Aorta (tissue), 5 donors: ENCODE measurements around the gene MYBPH. TPM values are rescaled to one million over a fixed set of nuclear protein-coding genes. Genes with fewer than 3 reads are reported as not detected.
A peak's percentile ranks its signal among the peaks of the same experiment; 100 is the strongest.

Experiments used
- ATAC-seq: fragments of 200-7000 bp; cut with Tn5 transposase; one replicate; pipeline ENCODE4 v1.9.1; 2022; ENCODE audit warnings: moderate library complexity; ENCODE audit not compliant: low FRiP score
- DNase-seq, 2 donors: peaks; one replicate each; pipeline ENCODE4 v3.0.0-alpha.2; 2020
- H3K27ac ChIP-seq, 2 donors: one replicate each; pipeline ENCODE4 v1.5.1; 2013; ENCODE audit warnings: low read length in 2 of 2, mild to moderate bottlenecking in 2 of 2, moderate library complexity in 2 of 2, control low read depth in 1 of 2, inconsistent platforms in 1 of 2, low read depth in 1 of 2
- H3K27me3 ChIP-seq, 2 donors: one replicate each; pipeline ENCODE4 v1.6.1; 2013; ENCODE audit warnings: control low read depth in 1 of 2, low read length in 1 of 2, mild to moderate bottlenecking in 1 of 2, moderate library complexity in 1 of 2; ENCODE audit not compliant: insufficient read depth in 2 of 2, control insufficient read depth in 1 of 2
- H3K36me3 ChIP-seq, 2 donors: one replicate each; pipeline ENCODE4 v1.6.1; 2013; ENCODE audit warnings: control low read depth in 1 of 2, low read length in 1 of 2, mild to moderate bottlenecking in 1 of 2; ENCODE audit not compliant: insufficient read depth in 2 of 2, control insufficient read depth in 1 of 2
- H3K4me1 ChIP-seq, 2 donors: one replicate each; pipeline ENCODE4 v1.6.1; 2013; ENCODE audit warnings: low read length in 2 of 2, control low read depth in 1 of 2, mild to moderate bottlenecking in 1 of 2, moderate library complexity in 1 of 2; ENCODE audit not compliant: insufficient read depth in 2 of 2, control insufficient read depth in 1 of 2
- H3K4me3 ChIP-seq, 2 donors: one replicate each; pipeline ENCODE4 v1.5.1; 2013; ENCODE audit warnings: low read length in 2 of 2, control low read depth in 1 of 2, mild to moderate bottlenecking in 1 of 2
- H3K9me3 ChIP-seq: one replicate; pipeline ENCODE4 v1.6.1; 2013; ENCODE audit warnings: mild to moderate bottlenecking, low read length; ENCODE audit not compliant: control insufficient read depth
- WGBS, 2 donors: extraction: QIAGEN DNeasy Blood & Tissue Kit; methylation state at CpG; one replicate each; pipeline ENCODE4 v1.1.7; 2013; 5-methylcytosine and 5-hydroxymethylcytosine counted together
- intact Hi-C, 2 donors: fragments of 100-400 bp; cut with DNase I; formaldehyde crosslinking; loops; one replicate each; pipeline versions ENCODE4 v1.14.2 to v1.15.0; 2022
- polyA plus RNA-seq, 2 donors: library from polyadenylated mRNA; stranded (reverse); fragments of 200-250 nt; gene quantifications; one replicate each; pipeline ENCODE4 v1.2.3, GENCODE V29; 2013
- total RNA-seq, 2 donors: library from RNA; stranded (reverse); fragmentation: NEBNext Ultra II Directional; extraction: Animal tissue kit (Norgen Biotek cat#: 25700); gene quantifications; one replicate each; pipeline ENCODE4 v1.2.1, GENCODE V29; 2021
- donor health status: healthy with polysubstance abuse.
- donor health status: Bipolar disorder and iron deficiency.
- donor health status: DM: no; HTN: no; CAD: no.
- donor health status: DM: no; HTN: no; CAD: no.
- donor health status: DM: yes; HTN: yes; CAD: no.

The MYBPH gene
- total and polyA plus RNA-seq, 4 donors, result not detected

DNA sequence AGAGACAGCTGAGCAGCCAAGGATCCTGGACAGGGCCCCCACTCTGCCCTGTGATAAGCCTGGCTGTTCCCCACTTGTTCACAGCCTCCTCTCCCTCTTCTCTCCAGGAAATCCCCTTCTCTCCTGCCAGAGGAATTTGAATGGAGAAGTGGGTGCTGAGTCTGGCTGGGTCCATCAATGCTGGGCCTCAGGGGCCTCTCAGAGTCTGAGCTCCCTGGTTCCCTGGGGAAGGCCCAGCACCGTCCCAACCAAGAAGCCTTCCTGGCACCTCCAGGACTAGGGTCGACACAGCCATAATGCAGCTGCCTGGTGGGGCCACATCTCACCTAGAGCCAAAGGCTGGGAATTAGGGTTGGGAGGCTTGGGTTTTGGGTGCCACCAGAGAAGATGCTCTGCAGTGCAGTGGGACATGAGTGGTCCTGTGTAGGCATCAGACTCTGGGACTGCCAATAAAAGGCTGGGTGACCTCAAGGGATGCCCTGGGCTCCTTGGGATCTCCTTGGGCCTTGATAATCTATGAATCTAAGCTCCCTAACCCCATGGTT, 2.5 kb downstream of the MYBPH start:
- DNase-seq, result peak in 1 of 2 donors; percentile 40
- no peak for ATAC-seq
- Histone ChIP-seq H3K27me3 (no peaks in the 10 kb centered on the region), H3K36me3 (no peaks in the 10 kb centered on the region), H3K4me1 (no peaks in the 10 kb centered on the region), H3K4me3 (no peak overlapping the region), H3K9me3 (no peaks in the 10 kb centered on the region), H3K27ac (no peak overlapping the region)
- intact Hi-C loops, result loop anchor here (5.0 kb wide), 2 partner anchors 131 to 136 kb away; no protein-coding TSS in a partner anchor
- WGBS, 2 donors, result 82 to 84% methylated on average over 2 of the region's 2 CpGs

DNA sequence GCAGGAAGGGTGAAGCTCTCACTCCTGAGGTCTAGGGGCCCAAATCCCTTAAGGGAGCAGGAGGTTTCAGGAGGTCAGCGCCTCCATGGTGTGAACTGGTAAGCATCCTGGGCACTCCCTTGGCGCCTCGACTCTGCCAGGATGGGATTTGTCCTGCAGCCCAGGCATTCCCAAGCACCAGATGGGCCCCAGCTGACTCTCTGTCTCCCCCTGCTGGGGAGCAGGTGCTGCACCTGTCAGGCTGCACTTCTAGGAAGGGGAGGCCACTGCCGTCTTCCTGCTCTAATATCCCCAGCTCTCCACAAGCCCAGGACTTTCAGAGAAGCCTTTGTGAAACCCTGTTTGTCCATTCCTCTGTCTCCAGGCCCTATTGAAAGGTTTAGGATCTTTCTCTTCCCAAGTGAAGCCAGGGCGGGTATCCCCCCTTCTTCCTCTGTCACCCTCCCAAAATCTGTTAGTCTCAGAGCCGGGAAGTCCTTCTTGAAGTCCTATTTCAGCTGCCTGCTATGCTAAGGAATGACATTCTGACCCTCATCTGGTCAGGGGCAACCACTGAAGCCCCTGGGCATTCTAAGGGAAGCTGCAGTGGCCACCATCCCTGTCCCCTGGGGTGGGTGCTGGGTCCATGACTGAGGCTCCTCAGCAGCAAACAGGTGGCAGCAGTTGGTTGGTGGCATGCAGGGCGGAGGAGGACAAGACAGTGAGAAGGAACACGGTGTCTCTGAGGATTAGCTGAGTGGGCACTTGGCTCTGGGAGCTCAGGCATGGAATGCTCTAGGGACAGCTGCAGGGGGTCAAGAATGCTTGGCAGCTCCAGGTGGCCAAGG, 3.2 kb downstream of the MYBPH start:
- Histone ChIP-seq H3K9me3 (no peaks in the 10 kb centered on the region), H3K27ac (no peak overlapping the region), H3K4me1 (no peaks in the 10 kb centered on the region), H3K27me3 (no peaks in the 10 kb centered on the region), H3K4me3 (no peak overlapping the region), H3K36me3 (no peaks in the 10 kb centered on the region)
- ATAC-seq (no peak), DNase-seq (peak; percentile 66 to 82)
- WGBS, 2 donors, result 54 to 62% methylated on average over 7 to 8 of the region's 8 CpGs
- intact Hi-C loops, result loop anchor here (5.0 kb wide), 2 partner anchors 130 to 135 kb away; no protein-coding TSS in a partner anchor

DNA sequence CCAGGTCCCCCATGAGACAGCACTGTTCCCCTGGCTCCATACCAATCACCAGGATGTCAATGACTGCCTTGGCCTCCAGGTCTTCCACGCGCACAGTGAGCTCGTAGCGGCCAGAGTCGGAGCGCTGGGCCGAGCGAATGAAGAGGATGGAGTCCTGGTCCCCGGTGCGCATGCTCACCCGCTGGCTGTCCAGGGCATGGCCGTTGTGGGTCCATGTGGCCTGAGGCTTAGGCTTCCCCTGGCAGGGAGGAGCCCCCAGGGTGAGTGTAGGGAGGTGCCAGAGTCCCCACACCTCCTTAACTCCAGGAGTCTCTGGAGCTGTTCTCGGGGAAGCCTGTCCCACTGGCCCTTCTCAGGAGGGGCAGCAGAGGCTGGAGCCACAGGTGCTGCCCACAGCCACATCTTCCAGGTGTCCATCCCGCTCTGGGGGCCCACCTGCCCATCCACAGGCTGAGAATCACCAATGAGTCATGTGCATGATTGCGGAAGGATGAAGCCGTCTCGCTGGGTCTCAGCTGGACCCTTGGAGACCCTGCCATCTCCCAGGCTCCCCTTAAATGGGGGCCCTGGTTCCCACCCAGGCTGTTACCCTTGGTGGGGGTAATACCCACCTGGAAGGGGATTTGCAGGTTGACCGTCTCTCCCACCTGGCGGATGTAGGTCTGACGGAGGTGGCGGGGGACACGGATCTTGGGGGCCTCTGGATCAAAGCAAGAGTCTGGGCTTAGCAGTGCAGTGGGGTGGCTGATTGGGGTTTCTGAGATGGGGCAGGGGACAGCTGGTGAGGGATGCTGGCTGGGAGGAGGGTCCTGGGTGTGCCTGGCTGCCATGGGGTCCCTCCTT, 4.1 kb downstream of the MYBPH start:
- Histone ChIP-seq H3K4me3 (no peak overlapping the region), H3K27ac (no peak overlapping the region), H3K9me3 (no peaks in the 10 kb centered on the region), H3K4me1 (no peaks in the 10 kb centered on the region), H3K27me3 (no peaks in the 10 kb centered on the region), H3K36me3 (no peaks in the 10 kb centered on the region)
- intact Hi-C loops, result loop anchor here (5.0 kb wide), 2 partner anchors 129 to 134 kb away; no protein-coding TSS in a partner anchor
- WGBS, 2 donors, result 94% methylated on average over 22 of the region's 22 CpGs
- ATAC-seq (no peak), DNase-seq (peak in 1 of 2 donors; percentile 71)

DNA sequence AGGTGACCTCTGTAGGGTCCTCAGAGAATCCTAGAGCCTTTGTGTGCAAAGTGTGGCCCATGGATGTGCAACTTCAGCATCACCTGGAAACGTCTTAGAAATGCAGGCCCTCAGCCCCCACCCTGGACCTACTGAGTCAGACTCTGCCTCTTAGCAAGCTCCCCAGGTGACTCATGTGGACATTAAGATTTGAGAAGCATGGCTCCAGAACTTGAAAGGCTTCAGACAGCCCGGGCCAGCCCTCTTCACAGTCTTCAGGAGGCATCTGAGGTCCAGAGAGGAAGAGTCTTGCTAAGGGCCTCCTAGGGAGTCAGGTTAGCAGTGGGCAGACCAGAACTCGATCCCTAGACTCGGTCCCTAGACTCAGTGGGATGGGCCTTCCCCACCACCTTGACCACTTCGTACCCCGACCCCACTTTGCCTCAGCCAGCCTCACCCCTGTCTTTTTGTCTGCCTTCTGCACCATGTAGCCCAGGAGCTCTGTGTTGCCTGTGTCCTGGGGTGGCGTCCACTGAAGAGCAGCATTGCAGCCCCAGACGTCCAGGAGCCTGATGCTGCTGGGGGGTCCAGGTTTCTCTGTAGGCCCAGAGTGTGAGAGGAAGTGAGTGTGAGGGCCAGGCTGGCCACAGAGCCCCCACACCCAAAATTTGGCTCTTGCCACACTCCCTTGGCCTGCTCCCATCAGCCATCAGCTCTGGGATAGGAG, 4.8 kb downstream of the MYBPH start:
- H3K9me3 ChIP-seq, result no peaks in the 10 kb centered on the region
- no peaks in the 10 kb centered on the region for H3K27me3 ChIP-seq
- no peak for ATAC-seq
- H3K36me3 ChIP-seq, result no peaks in the 10 kb centered on the region
- no peaks in the 10 kb centered on the region for H3K4me1 ChIP-seq
- 81 to 85% methylated on average over 8 of the region's 8 CpGs for WGBS, 2 donors
- intact Hi-C loops, result loop anchor here (5.0 kb wide), 2 partner anchors 128 to 133 kb away; no protein-coding TSS in a partner anchor
- DNase-seq, result peak in 1 of 2 donors; percentile 34
- no peak overlapping the region for H3K4me3 ChIP-seq
- no peak overlapping the region for H3K27ac ChIP-seq

DNA sequence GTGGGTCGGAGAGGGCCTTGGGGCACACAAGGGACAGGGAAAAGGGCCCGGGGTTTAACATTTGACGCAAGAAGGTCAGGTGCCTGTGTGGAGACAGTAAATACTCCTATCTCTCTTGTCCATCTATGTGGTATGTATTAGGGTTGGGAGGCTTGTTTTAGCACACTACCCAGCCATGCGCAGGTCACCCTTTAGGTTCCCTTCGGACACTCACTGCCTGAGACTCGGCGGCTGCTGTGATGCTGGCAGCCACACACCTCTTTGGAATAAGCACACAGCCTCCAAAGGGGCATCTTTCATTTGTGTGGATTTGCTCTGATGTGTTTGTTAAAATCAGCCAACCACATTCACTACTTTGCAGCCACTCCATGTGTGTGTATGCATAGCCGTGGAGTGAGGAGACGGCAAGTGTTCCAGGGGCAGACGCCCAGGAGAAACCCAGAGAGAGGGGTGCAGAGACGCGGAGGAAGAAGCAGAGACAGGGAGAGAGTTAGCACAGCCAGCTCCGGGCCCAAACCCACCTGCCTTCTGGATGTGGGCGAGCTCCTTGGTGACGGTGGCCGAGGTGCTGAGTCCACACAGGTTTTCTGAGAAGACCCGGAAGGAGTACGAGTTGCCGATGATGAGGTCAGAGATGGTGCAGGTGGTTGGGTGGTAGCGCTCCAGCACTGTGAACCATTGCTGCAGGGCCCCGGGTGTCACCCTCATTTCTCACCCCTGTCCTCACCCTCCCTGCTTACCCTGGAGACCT, 5.7 kb downstream of the MYBPH start:
- Histone ChIP-seq H3K4me3 (no peak overlapping the region), H3K36me3 (no peaks in the 10 kb centered on the region), H3K27ac (no peak overlapping the region), H3K27me3 (no peaks in the 10 kb centered on the region), H3K9me3 (no peaks in the 10 kb centered on the region), H3K4me1 (no peaks in the 10 kb centered on the region)
- DNase-seq, result peak in 1 of 2 donors; percentile 70
- intact Hi-C loops, result loop anchor here (5.0 to 10.0 kb wide), 3 partner anchors 45 to 133 kb away; no protein-coding TSS in a partner anchor
- WGBS, 2 donors, result 87 to 89% methylated on average over 21 of the region's 21 CpGs
- ATAC-seq, result no peak

DNA sequence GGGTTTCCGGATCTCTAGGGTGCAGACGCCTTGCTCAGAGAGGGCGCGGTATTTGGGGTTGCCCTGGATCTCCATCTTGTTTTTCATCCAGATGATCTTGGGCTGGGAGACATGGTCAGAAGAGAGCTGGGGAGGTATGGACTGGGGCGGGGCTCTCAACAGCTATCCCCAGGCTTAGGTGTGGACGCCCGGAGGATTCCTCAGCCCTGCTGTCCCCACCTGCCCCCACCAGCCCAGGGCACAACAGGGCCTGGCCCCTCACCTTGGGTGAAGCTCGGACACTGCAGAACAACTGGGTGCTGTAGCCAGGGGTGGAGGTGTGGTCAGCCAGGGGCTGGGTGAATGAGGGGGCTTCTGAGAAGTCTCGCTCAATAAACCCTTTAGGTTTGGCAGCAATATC, 6.6 kb downstream of the MYBPH start:
- DNase-seq, result peak in 1 of 2 donors; percentile 31
- no peaks in the 10 kb centered on the region for H3K9me3 ChIP-seq
- 88 to 94% methylated on average over 9 of the region's 9 CpGs for WGBS, 2 donors

DNA sequence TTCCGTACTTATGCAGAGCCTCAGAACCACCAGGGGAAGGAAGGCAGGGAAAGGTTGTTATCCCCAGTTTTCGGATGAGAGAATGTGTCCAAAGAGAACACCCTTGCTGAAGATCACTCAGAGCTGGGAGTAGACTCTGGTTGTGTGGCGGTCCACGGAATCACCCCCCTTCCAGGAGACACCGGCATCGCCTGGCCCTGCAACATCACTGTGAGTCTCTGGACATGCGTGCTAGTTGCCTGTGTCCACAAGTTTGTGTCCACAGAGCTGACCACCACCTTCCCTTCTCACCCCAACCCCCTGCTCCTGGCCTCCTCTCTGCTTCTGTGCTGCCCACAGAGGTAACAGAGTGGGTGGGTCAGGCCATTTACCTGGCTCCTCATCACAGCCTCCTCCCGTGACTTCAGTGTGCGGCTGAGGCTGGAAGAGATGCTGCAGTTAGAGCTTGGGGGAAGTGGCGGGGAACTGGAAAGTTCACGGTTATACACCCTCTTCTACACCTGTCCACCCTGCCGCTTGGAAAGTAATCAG, 7.3 kb downstream of the MYBPH start:
- intact Hi-C loops, result loop anchor here in 1 of 2 donors (10.0 kb wide), 1 partner anchor 46 kb away; no protein-coding TSS in a partner anchor
- H3K4me1 ChIP-seq, result no peaks in the 10 kb centered on the region
- no peak for DNase-seq
- no peaks in the 10 kb centered on the region for H3K9me3 ChIP-seq
- no peak overlapping the region for H3K4me3 ChIP-seq
- no peak for ATAC-seq
- WGBS, 2 donors, result 95 to 97% methylated on average over 12 of the region's 12 CpGs
- no peak overlapping the region for H3K27ac ChIP-seq
- H3K27me3 ChIP-seq, result no peaks in the 10 kb centered on the region
- no peaks in the 10 kb centered on the region for H3K36me3 ChIP-seq

More for the DNA sequence above, 6.6 kb downstream of the MYBPH start:
- intact Hi-C loops, result loop anchor here in 1 of 2 donors (10.0 kb wide), 1 partner anchor 46 kb away; no protein-coding TSS in a partner anchor
- ATAC-seq, result no peak
- no peak overlapping the region for H3K4me3 ChIP-seq
- no peaks in the 10 kb centered on the region for H3K36me3 ChIP-seq
- no peaks in the 10 kb centered on the region for H3K4me1 ChIP-seq
- no peak overlapping the region for H3K27ac ChIP-seq
- H3K27me3 ChIP-seq, result no peaks in the 10 kb centered on the region
